Effector memory CD4-positive, alpha-beta T cell (primary cell): ENCODE data around the gene COL23A1.

Source experiments
- DNase-seq, 3 donors: peaks; one replicate each; pipeline ENCODE4 v3.0.0-alpha.2; 2020
- H3K27ac ChIP-seq: 2 replicates; pipeline ENCODE4 v1.7.0; 2013; ENCODE audit warnings: mild to moderate bottlenecking, low read length, moderate library complexity; ENCODE audit not compliant: insufficient read depth, poor library complexity, severe bottlenecking
- H3K27me3 ChIP-seq: replicated peaks from 2 replicates; pipeline ENCODE4 v1.7.0; 2013; ENCODE audit warnings: mild to moderate bottlenecking, low read length; ENCODE audit not compliant: insufficient read depth, control insufficient read depth, poor library complexity, severe bottlenecking
- H3K36me3 ChIP-seq: 2 replicates; pipeline ENCODE4 v1.7.0; 2013; ENCODE audit warnings: mild to moderate bottlenecking, low read length, moderate library complexity; ENCODE audit not compliant: control insufficient read depth, insufficient read depth
- H3K4me1 ChIP-seq: 2 replicates; pipeline ENCODE4 v1.7.0; 2013; ENCODE audit warnings: low read length, mild to moderate bottlenecking; ENCODE audit not compliant: control insufficient read depth, insufficient read depth, poor library complexity, severe bottlenecking
- H3K4me3 ChIP-seq: 2 replicates; pipeline ENCODE4 v1.7.0; 2013; ENCODE audit warnings: low read length, low read depth, mild to moderate bottlenecking; ENCODE audit not compliant: insufficient read depth, poor library complexity, severe bottlenecking
- H3K9me3 ChIP-seq: 2 replicates; pipeline ENCODE4 v1.7.0; 2013; ENCODE audit warnings: mild to moderate bottlenecking, low read length, moderate library complexity; ENCODE audit not compliant: control insufficient read depth

Gene COL23A1

GRCh38 chr5:178547052-178547666 lies 43.0 kb downstream of the COL23A1 start:
- no peak overlapping the region for H3K27ac ChIP-seq
- H3K36me3 ChIP-seq: no peaks in the 10 kb centered on the region
- no peak for DNase-seq
- no peaks in the 10 kb centered on the region for H3K4me1 ChIP-seq
- no peak overlapping the region for H3K4me3 ChIP-seq
- no peaks in the 10 kb centered on the region for H3K27me3 ChIP-seq
- no peaks in the 10 kb centered on the region for H3K9me3 ChIP-seq

- no peak overlapping the region for H3K4me3 ChIP-seq
- no peak for DNase-seq
- H3K4me1 ChIP-seq: no peaks in the 10 kb centered on the region
- H3K27ac ChIP-seq: no peak overlapping the region
- H3K36me3 ChIP-seq: no peaks in the 10 kb centered on the region
- H3K27me3 ChIP-seq: no peaks in the 10 kb centered on the region
- no peaks in the 10 kb centered on the region for H3K9me3 ChIP-seq
Measured at GRCh38 chr5:178546675-178547033, 43.5 kb downstream of the COL23A1 start.

GRCh38 chr5:178545941-178546674 lies 44.1 kb downstream of the COL23A1 start:
- Histone ChIP-seq H3K4me1 (no peaks in the 10 kb centered on the region), H3K27me3 (no peaks in the 10 kb centered on the region), H3K4me3 (no peak overlapping the region), H3K36me3 (no peaks in the 10 kb centered on the region), H3K9me3 (no peaks in the 10 kb centered on the region), H3K27ac (no peak overlapping the region)
- DNase-seq: no peak

- Histone ChIP-seq H3K27me3 (no peaks in the 10 kb centered on the region), H3K4me3 (no peak overlapping the region), H3K9me3 (no peaks in the 10 kb centered on the region), H3K36me3 (no peaks in the 10 kb centered on the region), H3K27ac (no peak overlapping the region), H3K4me1 (no peaks in the 10 kb centered on the region)
- no peak for DNase-seq
Measured at GRCh38 chr5:178545176-178545575, 45.0 kb downstream of the COL23A1 start.

- no peaks in the 10 kb centered on the region for H3K9me3 ChIP-seq
- no peaks in the 10 kb centered on the region for H3K27me3 ChIP-seq
- no peaks in the 10 kb centered on the region for H3K4me1 ChIP-seq
- DNase-seq: no peak
- H3K4me3 ChIP-seq: no peak overlapping the region
- H3K36me3 ChIP-seq: no peaks in the 10 kb centered on the region
- no peak overlapping the region for H3K27ac ChIP-seq
Measured at GRCh38 chr5:178544166-178544834, 45.9 kb downstream of the COL23A1 start.

- DNase-seq: no peak
- Histone ChIP-seq H3K36me3 (no peaks in the 10 kb centered on the region), H3K4me1 (no peaks in the 10 kb centered on the region)
Measured at GRCh38 chr5:178542455-178542854, 47.7 kb downstream of the COL23A1 start.

GRCh38 chr5:178540526-178540925 lies 49.7 kb downstream of the COL23A1 start:
- no peaks in the 10 kb centered on the region for H3K36me3 ChIP-seq
- no peak overlapping the region for H3K4me3 ChIP-seq
- no peaks in the 10 kb centered on the region for H3K9me3 ChIP-seq
- no peaks in the 10 kb centered on the region for H3K4me1 ChIP-seq
- DNase-seq: no peak
- H3K27ac ChIP-seq: no peak overlapping the region
- no peaks in the 10 kb centered on the region for H3K27me3 ChIP-seq

More at GRCh38 chr5:178542455-178542854, 47.7 kb downstream of the COL23A1 start:
- no peaks in the 10 kb centered on the region for H3K9me3 ChIP-seq
- H3K27ac ChIP-seq: no peak overlapping the region
- H3K4me3 ChIP-seq: no peak overlapping the region
- no peaks in the 10 kb centered on the region for H3K27me3 ChIP-seq

GRCh38 chr5:178538741-178539229 lies 51.4 kb downstream of the COL23A1 start:
- Histone ChIP-seq H3K4me1 (no peaks in the 10 kb centered on the region), H3K4me3 (no peak overlapping the region)

GRCh38 chr5:178537467-178538371 lies 52.5 kb downstream of the COL23A1 start:
- no peaks in the 10 kb centered on the region for H3K27me3 ChIP-seq
- no peak for DNase-seq
- H3K36me3 ChIP-seq: no peaks in the 10 kb centered on the region
- no peaks in the 10 kb centered on the region for H3K9me3 ChIP-seq
- H3K4me3 ChIP-seq: no peak overlapping the region
- H3K4me1 ChIP-seq: no peaks in the 10 kb centered on the region
- no peak overlapping the region for H3K27ac ChIP-seq

More at GRCh38 chr5:178538741-178539229, 51.4 kb downstream of the COL23A1 start:
- DNase-seq: no peak
- Histone ChIP-seq H3K27me3 (no peaks in the 10 kb centered on the region), H3K9me3 (no peaks in the 10 kb centered on the region), H3K36me3 (no peaks in the 10 kb centered on the region), H3K27ac (no peak overlapping the region)
